ENCODE results near the gene PWWP2B. TPM values are rescaled to one million over a fixed set of nuclear protein-coding genes. Genes with fewer than 3 reads are reported as not detected.

The PWWP2B gene
- total RNA-seq, 1 donor from 2014 or later: 24.2 TPM

DNA sequence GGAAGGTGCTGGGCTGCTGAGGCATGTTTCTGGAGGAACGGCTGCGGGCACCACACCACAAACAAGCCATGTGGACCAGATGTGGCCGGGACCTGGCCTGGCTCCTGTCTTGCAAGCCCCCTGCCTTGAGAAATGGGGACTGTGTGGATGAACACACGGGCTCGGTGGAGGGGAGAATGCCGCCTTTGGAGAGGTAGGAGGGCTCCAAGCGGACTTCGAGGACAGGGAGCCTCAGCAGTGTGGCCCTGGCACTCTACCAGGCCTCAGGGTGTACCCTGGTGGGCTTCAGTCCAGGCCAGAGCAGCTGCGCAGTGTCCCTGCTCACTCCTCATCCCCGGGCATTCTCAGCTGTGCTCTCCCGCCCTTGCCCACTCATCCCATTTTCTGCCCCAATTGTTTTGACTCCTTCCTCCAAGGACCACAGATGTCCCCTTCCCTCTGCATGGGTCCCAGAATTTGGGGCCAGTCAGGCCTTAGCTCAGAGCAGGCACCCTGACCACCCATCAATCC lies 31.5 kb downstream of the PWWP2B start:
- DNase-seq (ENCODE audit: low spot score in 2 of 2, unreplicated experiment in 2 of 2): no peak
- no peaks in the 10 kb centered on the region for H3K9me3 Mint-ChIP-seq
- H3K4me3 Mint-ChIP-seq: no peak overlapping the region
- no peaks in the 10 kb centered on the region for H3K27me3 Mint-ChIP-seq (ENCODE audit: low read depth)
- H3K4me1 Mint-ChIP-seq: peaks cover 18% of the 10 kb centered on the region
- H3K27ac Mint-ChIP-seq: no peak overlapping the region
- TF ChIP-seq, protein P1, sequence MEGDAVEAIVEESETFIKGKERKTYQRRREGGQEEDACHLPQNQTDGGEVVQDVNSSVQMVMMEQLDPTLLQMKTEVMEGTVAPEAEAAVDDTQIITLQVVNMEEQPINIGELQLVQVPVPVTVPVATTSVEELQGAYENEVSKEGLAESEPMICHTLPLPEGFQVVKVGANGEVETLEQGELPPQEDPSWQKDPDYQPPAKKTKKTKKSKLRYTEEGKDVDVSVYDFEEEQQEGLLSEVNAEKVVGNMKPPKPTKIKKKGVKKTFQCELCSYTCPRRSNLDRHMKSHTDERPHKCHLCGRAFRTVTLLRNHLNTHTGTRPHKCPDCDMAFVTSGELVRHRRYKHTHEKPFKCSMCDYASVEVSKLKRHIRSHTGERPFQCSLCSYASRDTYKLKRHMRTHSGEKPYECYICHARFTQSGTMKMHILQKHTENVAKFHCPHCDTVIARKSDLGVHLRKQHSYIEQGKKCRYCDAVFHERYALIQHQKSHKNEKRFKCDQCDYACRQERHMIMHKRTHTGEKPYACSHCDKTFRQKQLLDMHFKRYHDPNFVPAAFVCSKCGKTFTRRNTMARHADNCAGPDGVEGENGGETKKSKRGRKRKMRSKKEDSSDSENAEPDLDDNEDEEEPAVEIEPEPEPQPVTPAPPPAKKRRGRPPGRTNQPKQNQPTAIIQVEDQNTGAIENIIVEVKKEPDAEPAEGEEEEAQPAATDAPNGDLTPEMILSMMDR (IDR thresholded peaks at IDR 0.05; ENCODE audit: unreplicated experiment): no peak
- H3K36me3 Mint-ChIP-seq: no peaks in the 10 kb centered on the region

DNA sequence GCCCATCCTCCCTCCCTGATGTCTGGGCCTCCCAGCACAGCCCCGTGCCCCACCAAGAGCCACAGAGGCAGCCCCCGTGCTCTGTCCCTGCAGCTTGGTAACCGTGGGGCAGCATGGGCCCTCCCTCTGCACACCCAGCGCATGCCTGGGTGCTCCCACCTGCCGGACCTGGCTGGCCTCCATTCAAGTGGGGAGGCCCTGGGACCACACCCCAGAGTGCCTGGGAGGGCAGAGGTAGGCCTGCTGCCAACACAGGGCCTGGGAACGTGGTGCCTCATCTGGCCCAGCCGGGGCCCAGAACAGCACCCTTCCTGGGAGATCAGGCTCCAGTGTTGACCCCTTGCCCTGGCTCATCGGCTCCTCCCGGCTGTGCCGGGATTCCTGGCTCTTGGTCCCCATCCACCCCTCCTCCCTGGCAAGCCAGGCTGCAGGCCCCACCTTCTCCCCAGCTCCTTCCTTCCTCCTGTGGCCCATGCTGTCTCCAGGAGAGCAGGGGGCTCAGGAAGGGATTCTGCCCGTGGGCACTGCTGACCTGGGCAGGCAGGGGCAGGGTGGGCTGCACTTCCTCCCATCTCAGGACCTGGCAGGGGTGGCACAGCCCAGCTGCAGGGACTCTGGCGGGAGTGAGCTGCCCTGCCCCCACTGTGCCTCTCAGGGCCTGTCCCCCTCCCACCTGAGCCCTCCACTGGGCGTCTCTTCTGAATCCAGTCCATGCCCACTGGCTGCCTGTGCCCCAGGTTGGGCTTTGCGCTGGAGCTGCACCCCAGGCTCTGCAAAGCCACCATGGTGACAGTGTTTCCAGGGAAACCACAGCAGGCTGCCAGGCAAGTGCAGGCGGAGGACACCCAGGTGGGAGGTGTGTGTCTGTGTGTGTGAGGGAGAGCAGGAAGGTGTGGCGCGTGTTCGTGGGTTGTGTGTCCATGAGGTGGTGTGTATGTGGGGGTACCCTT lies 32.6 kb downstream of the PWWP2B start:
- Mint-ChIP-seq H3K27me3 (ENCODE audit: low read depth) (no peaks in the 10 kb centered on the region), H3K4me3 (no peak overlapping the region), H3K4me1 (peaks cover 13% of the 10 kb centered on the region), H3K27ac (no peak overlapping the region), H3K9me3 (no peaks in the 10 kb centered on the region), H3K36me3 (no peaks in the 10 kb centered on the region)
- TF ChIP-seq, protein P1 (IDR thresholded peaks at IDR 0.05; ENCODE audit: unreplicated experiment): no peak
- no peak for DNase-seq (ENCODE audit: low spot score in 2 of 2, unreplicated experiment in 2 of 2)

DNA sequence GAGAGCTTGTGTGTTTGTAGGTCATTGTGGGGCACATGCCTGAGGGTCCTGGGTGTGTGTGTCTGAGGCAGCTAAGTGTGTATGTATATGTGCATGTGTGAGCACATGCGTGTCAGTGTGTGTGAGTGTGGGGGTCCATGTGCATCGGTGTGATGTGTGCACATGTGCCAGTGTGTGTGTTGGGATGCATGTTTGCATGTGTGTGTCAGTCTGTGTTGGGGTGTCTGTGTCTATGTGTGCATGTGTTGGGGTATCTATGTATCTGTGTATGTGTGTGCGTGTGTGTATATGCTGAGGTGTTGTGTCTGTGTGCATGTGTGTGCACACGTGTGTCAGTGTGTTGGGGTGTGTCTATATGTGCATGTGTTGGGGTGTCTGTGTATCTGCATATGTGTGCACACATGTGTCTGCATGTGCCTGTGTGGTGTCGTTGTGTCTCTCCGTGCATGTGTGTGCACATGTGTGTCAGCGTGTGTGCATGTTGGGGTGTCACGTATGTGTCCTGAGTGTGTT lies 33.3 kb downstream of the PWWP2B start:
- H3K4me1 Mint-ChIP-seq: peaks cover 10% of the 10 kb centered on the region
- H3K4me3 Mint-ChIP-seq: no peak overlapping the region
- no peaks in the 10 kb centered on the region for H3K27me3 Mint-ChIP-seq (ENCODE audit: low read depth)
- no peaks in the 10 kb centered on the region for H3K36me3 Mint-ChIP-seq
- no peaks in the 10 kb centered on the region for H3K9me3 Mint-ChIP-seq
- no peak for DNase-seq (ENCODE audit: low spot score in 2 of 2, unreplicated experiment in 2 of 2)
- TF ChIP-seq, protein P1 (IDR thresholded peaks at IDR 0.05; ENCODE audit: unreplicated experiment): no peak
- H3K27ac Mint-ChIP-seq: no peak overlapping the region

DNA sequence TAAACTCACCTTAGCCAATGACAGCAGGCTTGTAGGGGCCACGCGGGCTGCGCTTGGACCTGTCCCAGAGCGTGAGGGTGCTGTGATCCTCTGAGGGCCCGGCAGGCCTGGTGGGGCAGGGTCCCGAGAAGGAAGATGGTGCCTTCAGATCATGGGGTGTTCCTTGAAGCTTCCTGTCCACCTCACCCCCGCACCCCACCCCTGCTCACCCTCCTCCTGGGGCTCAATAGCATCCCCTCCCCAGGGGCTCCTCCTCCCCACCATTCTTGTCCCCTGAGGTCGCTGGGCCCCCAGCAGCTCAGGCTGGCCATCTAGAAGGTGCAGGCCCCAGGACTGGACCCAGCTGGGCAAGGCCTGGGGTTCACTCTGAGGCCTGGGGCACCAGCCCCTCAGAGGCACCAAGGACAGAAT lies 33.9 kb downstream of the PWWP2B start:
- no peaks in the 10 kb centered on the region for H3K9me3 Mint-ChIP-seq
- H3K4me1 Mint-ChIP-seq: peaks cover 10% of the 10 kb centered on the region
- no peak overlapping the region for H3K27ac Mint-ChIP-seq
- no peaks in the 10 kb centered on the region for H3K36me3 Mint-ChIP-seq
- no peak for DNase-seq (ENCODE audit: low spot score in 2 of 2, unreplicated experiment in 2 of 2)
- H3K4me3 Mint-ChIP-seq: no peak overlapping the region
- H3K27me3 Mint-ChIP-seq (ENCODE audit: low read depth): no peaks in the 10 kb centered on the region
- TF ChIP-seq, protein P1 (IDR thresholded peaks at IDR 0.05; ENCODE audit: unreplicated experiment): no peak

DNA sequence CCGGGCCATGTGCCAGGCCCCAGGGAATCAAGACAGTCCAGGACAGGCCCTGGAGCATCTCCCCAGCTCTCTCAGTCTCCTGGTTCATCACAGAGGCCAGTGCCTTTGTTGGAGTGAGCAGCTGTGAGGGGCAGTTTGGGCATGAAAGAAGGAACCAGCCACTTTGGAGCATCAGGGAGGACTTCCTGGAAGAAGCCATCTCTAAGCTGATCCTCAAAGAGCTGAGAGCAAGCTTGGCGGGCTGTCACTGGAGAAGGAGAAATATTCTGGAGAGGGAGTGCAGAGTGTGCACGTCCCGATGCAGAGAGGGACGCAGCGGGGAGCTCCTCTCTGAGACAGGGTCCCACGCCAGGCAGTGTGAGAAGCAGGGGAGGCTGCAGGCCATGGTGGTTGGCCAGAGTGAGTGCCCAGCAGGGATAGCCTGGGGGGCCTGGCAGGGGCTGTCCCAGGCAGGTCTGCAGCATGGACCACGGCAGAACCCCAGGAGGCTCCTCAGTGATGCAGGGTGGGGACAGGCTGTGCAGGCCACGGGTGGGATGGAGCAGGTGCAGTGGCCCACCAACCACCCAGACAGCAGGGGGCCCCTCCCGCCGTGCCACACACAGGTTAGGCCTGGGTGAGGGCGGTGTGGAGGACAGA lies 34.7 kb downstream of the PWWP2B start:
- Mint-ChIP-seq H3K27ac (no peak overlapping the region), H3K9me3 (no peaks in the 10 kb centered on the region), H3K27me3 (ENCODE audit: low read depth) (no peaks in the 10 kb centered on the region), H3K36me3 (no peaks in the 10 kb centered on the region), H3K4me1 (peaks cover 10% of the 10 kb centered on the region), H3K4me3 (no peak overlapping the region)
- TF ChIP-seq, protein P1 (IDR thresholded peaks at IDR 0.05; ENCODE audit: unreplicated experiment): no peak
- DNase-seq (ENCODE audit: low spot score in 2 of 2, unreplicated experiment in 2 of 2): no peak
